Panc1 (cell line): ENCODE measurements around the gene IRF9. TPM values are rescaled to one million over a fixed set of nuclear protein-coding genes. Genes with fewer than 3 reads are reported as not detected.

Source experiments
- ATAC-seq: fragments of 200-7000 bp; cut with Tn5 transposase; 2 replicates; pipeline ENCODE4 v1.9.1; 2020; ENCODE audit warnings: mild to moderate bottlenecking, moderate library complexity
- BruUV-seq: library from RNA; stranded (reverse); fragments of 400-500 nt; replicated peaks from 2 replicates; lab custom pipeline; 2021; lab: Mats Ljungman, UMichigan
- CTCF ChIA-PET: fragments of 300-600 bp; sonication (Branson Sonifier 250); formaldehyde crosslinking; loops from one replicate; lab custom pipeline; 2022; ENCODE audit warnings: antibody characterized with exemption; lab: Charles Lee
- POLR2A ChIA-PET: fragments of 300-600 bp; sonication (Branson Sonifier 250); formaldehyde crosslinking; loops from one replicate; lab custom pipeline; 2022; ENCODE audit warnings: antibody characterized with exemption; lab: Charles Lee
- DNase-seq: peaks from one replicate; pipeline ENCODE4 v3.0.0-alpha.2; 2010; ENCODE audit warnings: low read depth, low spot score
- H3K27ac ChIP-seq: 2 replicates; pipeline ENCODE4 v1.5.1; 2011; ENCODE audit warnings: mild to moderate bottlenecking, low read length, inconsistent platforms
- H3K27me3 ChIP-seq: fragments of 200-500 bp; sonication (Bioruptor generic); 2 replicates; pipeline ENCODE4 v1.6.0; 2014; ENCODE audit warnings: low read length, inconsistent platforms; ENCODE audit not compliant: control insufficient read depth, insufficient read depth
- H3K36me3 ChIP-seq: fragments of 200-500 bp; sonication (Bioruptor generic); 2 replicates; pipeline ENCODE4 v1.5.1; 2014; ENCODE audit warnings: inconsistent platforms, mild to moderate bottlenecking, low read length, moderate library complexity; ENCODE audit not compliant: control insufficient read depth, insufficient read depth
- H3K4me1 ChIP-seq: 2 replicates; pipeline ENCODE4 v1.5.1; 2011; ENCODE audit warnings: inconsistent platforms, mild to moderate bottlenecking, low read length, moderate library complexity; ENCODE audit not compliant: control insufficient read depth, insufficient read depth
- H3K4me3 ChIP-seq, 2 experiments: 2 replicates each; pipeline ENCODE4 v1.5.1; 2011 to 2012; ENCODE audit warnings: low read depth in 2 of 2, low read length in 2 of 2, mild to moderate bottlenecking in 2 of 2, inconsistent platforms in 1 of 2, moderate library complexity in 1 of 2
- H3K9me3 ChIP-seq: fragments of 200-500 bp; sonication (Bioruptor generic); 2 replicates; pipeline ENCODE4 v1.5.1; 2014; ENCODE audit warnings: low read depth, mild to moderate bottlenecking, inconsistent platforms, low read length, moderate library complexity; ENCODE audit not compliant: control insufficient read depth, insufficient read depth
- POLR2AphosphoS5 ChIP-seq: IDR thresholded peaks from 2 replicates; pipeline ENCODE4 v1.6.1; 2012; ENCODE audit warnings: mild to moderate bottlenecking, low read depth, low read length, moderate library complexity
- SIN3A ChIP-seq: IDR thresholded peaks from 2 replicates; pipeline ENCODE4 v1.6.1; 2012; ENCODE audit warnings: low read depth, mild to moderate bottlenecking, low read length, moderate library complexity, borderline replicate concordance; ENCODE audit not compliant: insufficient read depth
- TCF7L2 ChIP-seq: IDR thresholded peaks from 2 replicates; pipeline ENCODE4 v1.6.1; 2011; ENCODE audit warnings: mild to moderate bottlenecking, low read depth, low read length, inconsistent platforms
- in situ Hi-C: cut with HindIII; loops from 2 replicates; pipeline ENCODE4 v1.10.0; 2016; ENCODE audit warnings: low sequenced_read_pairs, low pct_unique_long_range_greater_than_20kb
- intact Hi-C: fragments of 100-400 bp; cut with micrococcal nuclease; formaldehyde crosslinking; loops from one replicate; pipeline ENCODE4 v1.10.0; 2022; ENCODE audit not compliant: unreplicated experiment
- total RNA-seq: library from RNA; stranded (reverse); gene quantifications from one replicate; pipeline ENCODE4 v1.2.1, GENCODE V29; 2021; ENCODE audit not compliant: unreplicated experiment
- TF ChIP-seq, protein P1 (sequence below), 2 experiments: IDR thresholded peaks; 2 replicates each; pipeline ENCODE4 v1.6.1; 2011 to 2012; ENCODE audit warnings: low read depth in 2 of 2, control low read depth in 1 of 2, low read length in 1 of 2, mild to moderate bottlenecking in 1 of 2, moderate library complexity in 1 of 2; ENCODE audit not compliant: insufficient read depth in 1 of 2
- TF ChIP-seq, protein P2 (sequence below): fragments of 450-650 bp; IDR thresholded peaks from 2 replicates; pipeline ENCODE4 v1.5.1; 2017; ENCODE audit warnings: mild to moderate bottlenecking

Gene IRF9
- total RNA-seq, 1 experiment from 2014 or later, result 24.5 TPM

DNA sequence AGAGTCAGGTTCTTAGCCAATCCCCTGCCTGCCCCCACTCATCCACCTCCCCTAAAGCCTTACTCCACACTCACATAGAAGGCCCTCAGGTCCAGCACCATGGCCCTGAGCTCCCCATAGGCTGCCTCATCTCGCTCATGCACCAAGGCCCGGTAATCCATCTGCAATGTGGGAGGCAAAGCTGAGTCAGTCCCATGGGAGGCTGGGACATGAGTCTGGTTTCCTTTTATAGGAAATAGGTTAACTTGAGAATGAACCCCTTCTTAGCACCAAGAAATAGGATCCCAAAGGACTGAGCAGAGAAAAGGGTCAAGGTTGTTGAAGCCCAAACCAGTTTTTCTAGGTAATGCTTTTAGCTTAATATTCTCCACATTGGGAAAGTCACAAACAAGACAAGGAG, 17.6 kb upstream of the IRF9 start:
- intact Hi-C loops, result no loop called here
- Histone ChIP-seq H3K27me3 (no peaks in the 10 kb centered on the region), H3K4me3 (no peak overlapping the region), H3K36me3 (peaks cover 3% of the 10 kb centered on the region; the same call in 1 of the 2 replicates), H3K27ac (no peak overlapping the region), H3K9me3 (no peaks in the 10 kb centered on the region), H3K4me1 (peaks cover 16% of the 10 kb centered on the region)
- no peak for ATAC-seq
- TF ChIP-seq SIN3A (no peak), POLR2AphosphoS5 (no peak), TCF7L2 (no peak)
- TF ChIP-seq, protein P1, sequence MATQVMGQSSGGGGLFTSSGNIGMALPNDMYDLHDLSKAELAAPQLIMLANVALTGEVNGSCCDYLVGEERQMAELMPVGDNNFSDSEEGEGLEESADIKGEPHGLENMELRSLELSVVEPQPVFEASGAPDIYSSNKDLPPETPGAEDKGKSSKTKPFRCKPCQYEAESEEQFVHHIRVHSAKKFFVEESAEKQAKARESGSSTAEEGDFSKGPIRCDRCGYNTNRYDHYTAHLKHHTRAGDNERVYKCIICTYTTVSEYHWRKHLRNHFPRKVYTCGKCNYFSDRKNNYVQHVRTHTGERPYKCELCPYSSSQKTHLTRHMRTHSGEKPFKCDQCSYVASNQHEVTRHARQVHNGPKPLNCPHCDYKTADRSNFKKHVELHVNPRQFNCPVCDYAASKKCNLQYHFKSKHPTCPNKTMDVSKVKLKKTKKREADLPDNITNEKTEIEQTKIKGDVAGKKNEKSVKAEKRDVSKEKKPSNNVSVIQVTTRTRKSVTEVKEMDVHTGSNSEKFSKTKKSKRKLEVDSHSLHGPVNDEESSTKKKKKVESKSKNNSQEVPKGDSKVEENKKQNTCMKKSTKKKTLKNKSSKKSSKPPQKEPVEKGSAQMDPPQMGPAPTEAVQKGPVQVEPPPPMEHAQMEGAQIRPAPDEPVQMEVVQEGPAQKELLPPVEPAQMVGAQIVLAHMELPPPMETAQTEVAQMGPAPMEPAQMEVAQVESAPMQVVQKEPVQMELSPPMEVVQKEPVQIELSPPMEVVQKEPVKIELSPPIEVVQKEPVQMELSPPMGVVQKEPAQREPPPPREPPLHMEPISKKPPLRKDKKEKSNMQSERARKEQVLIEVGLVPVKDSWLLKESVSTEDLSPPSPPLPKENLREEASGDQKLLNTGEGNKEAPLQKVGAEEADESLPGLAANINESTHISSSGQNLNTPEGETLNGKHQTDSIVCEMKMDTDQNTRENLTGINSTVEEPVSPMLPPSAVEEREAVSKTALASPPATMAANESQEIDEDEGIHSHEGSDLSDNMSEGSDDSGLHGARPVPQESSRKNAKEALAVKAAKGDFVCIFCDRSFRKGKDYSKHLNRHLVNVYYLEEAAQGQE (IDR thresholded peaks at IDR 0.05; ENCODE audit: insufficient read depth in 1 of 2, low read depth in 2 of 2, low read length in 1 of 2), result no peak
- TF ChIP-seq, protein P2, sequence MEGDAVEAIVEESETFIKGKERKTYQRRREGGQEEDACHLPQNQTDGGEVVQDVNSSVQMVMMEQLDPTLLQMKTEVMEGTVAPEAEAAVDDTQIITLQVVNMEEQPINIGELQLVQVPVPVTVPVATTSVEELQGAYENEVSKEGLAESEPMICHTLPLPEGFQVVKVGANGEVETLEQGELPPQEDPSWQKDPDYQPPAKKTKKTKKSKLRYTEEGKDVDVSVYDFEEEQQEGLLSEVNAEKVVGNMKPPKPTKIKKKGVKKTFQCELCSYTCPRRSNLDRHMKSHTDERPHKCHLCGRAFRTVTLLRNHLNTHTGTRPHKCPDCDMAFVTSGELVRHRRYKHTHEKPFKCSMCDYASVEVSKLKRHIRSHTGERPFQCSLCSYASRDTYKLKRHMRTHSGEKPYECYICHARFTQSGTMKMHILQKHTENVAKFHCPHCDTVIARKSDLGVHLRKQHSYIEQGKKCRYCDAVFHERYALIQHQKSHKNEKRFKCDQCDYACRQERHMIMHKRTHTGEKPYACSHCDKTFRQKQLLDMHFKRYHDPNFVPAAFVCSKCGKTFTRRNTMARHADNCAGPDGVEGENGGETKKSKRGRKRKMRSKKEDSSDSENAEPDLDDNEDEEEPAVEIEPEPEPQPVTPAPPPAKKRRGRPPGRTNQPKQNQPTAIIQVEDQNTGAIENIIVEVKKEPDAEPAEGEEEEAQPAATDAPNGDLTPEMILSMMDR, result no peak
- POLR2A ChIA-PET, result interaction anchor here (0.6 kb wide), 1 partner anchor 774 kb away, joined by 3 read pairs; no protein-coding TSS in a partner anchor
- in situ Hi-C loops, result no loop called here
- BruUV-seq, result no TSS peak
- no peak for DNase-seq
- CTCF ChIA-PET, result no interaction called here

- peaks cover 3% of the 10 kb centered on the region; the same call in 1 of the 2 replicates for H3K36me3 ChIP-seq
- no TSS peak for BruUV-seq
- ChIA-PET POLR2A (no interaction called here), CTCF (no interaction called here)
- no peak overlapping the region for H3K27ac ChIP-seq
- ATAC-seq (no peak), DNase-seq (no peak)
- H3K9me3 ChIP-seq, result no peaks in the 10 kb centered on the region
- in situ Hi-C loops, result no loop called here
- intact Hi-C loops, result no loop called here
- H3K27me3 ChIP-seq, result no peaks in the 10 kb centered on the region
- no peak for TF ChIP-seq SIN3A
- TF ChIP-seq, protein P2, result no peak
- TF ChIP-seq, protein P1 (IDR thresholded peaks at IDR 0.05; ENCODE audit: insufficient read depth in 1 of 2, low read depth in 2 of 2, low read length in 1 of 2), result no peak
- H3K4me3 ChIP-seq, result no peak overlapping the region
- H3K4me1 ChIP-seq, result peaks cover 9% of the 10 kb centered on the region
Observed at GRCh38 chr14:24144451-24144850, 16.6 kb upstream of the IRF9 start.
